ENCODE data around the gene UBE2Z. TPM values are rescaled to one million over a fixed set of nuclear protein-coding genes. Genes with fewer than 3 reads are reported as not detected.
"Not testable (repeated sequence)": the region's sequence is repeated elsewhere in the genome, so short reads cannot be mapped to it uniquely, and the experiment has no call there.

The UBE2Z gene
- 106 and 126 TPM in 2 replicates for total RNA-seq (2014; rRNA removed; shearing (Covaris generic); ENCODE audit: low replicate concordance)

DNA sequence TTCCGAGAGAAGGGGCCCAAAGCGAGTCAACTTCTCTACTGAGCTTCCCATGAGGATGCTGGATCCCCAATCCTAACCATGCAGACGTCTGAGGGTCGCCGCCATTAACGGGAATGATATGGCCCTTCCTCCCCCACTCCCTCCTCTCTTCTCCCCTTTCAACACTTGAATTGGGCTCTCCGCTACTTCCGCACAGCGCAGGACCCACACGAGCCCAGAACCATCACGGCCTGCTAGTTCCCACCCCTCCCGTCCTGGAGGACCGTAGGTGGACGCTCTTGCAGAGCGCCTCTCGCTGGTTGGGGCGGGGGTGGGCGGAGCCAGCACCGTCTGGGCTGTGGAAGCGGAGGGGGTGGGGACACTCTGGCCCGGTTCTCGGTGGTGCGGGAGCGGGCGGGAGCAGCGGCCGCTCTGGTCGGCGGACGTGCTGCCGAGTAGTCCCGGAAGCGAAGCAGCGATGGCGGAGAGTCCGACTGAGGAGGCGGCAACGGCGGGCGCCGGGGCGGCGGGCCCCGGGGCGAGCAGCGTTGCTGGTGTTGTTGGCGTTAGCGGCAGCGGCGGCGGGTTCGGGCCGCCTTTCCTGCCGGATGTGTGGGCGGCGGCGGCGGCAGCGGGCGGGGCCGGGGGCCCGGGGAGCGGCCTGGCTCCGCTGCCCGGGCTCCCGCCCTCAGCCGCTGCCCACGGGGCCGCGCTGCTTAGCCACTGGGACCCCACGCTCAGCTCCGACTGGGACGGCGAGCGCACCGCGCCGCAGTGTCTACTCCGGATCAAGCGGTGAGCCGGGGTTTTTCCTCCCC lies at the start of gene UBE2Z:
UBE2Z (plus strand) TSS at position 361 of the 797 bp plus-strand sequence; CDS start at position 458, 97 bp downstream.
- Histone ChIP-seq H3K9me3 (no peaks in the 10 kb centered on the region), H3K27me3 (no peaks in the 10 kb centered on the region), H3K4me3 (peak within 1 kb of the TSS; percentile 64), H3K36me3 (peaks cover 38% of the 10 kb centered on the region)
- DNase-seq: peak; percentile 96

DNA sequence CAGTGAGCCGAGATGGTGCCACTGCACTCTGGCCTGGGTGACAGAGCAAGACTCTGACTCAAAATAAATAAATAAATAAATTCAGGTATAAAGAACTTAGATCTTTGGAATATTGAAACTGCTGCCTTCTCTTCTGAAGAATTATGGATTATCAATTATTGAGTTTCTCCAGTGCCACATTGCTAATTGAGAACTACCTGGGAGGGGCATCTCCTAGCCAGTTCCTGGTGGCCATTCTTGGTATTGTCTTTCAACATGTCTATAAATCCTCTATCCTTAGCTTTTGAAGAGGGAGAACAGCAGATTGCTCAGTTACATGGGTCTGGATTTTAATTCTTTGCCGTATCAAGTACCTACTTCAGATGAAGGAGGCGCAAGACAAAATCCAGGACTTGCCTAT lies 48.2 kb upstream of the UBE2Z start:
- DNase-seq: no peak
- no peaks in the 10 kb centered on the region for H3K27me3 ChIP-seq
- peaks cover 37% of the 10 kb centered on the region for H3K36me3 ChIP-seq
- H3K4me3 ChIP-seq: no peak overlapping the region
- no peaks in the 10 kb centered on the region for H3K9me3 ChIP-seq

DNA sequence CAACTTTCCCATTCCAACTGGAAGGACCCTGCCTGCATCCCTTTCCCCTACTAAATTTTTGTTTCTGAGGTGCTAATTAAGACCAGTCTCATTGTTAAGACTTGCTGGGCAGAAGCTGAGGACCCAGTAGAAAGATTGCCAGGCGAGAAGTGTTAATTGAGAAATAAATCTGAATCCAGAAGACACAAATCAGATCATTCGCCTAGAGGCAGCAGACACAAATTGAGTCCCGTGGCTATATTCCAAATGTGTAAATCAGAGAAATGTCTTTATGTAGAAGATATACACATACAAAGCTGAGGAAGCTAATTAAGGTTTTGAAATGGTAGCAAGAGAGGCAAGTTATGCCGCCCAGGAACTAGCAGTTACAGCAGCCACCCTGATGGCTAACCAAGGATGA lies 47.8 kb upstream of the UBE2Z start:
- Histone ChIP-seq H3K36me3 (peaks cover 38% of the 10 kb centered on the region), H3K4me3 (no peak overlapping the region)
- no peak for DNase-seq

DNA sequence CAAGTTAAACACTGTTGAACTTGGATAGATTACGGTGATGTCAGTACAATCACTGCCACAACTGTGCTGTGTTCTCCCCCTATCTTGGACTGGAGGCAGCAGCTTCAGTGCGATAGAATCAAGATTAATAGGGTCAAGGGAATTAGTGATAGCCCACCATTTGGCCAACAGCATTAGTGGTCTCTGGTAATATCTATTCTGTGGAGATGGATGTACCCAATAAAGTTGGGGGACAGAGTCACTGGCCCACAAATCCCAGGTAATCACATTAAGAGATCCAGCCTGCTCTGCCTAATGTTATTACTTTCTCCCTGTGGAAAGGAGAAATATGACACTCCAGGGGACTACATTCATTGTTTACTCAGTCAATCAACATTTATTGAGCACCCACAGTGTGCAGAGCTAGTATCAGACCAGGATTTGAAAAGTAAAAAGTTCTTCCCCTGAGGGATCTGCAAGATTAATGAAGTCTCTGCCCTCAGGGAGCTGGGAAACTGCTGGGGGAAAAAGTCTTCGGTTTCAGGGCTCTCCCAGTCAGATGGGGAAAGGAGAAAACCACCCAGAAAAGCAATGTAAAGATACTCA lies 39.2 kb upstream of the UBE2Z start:
- Histone ChIP-seq H3K9me3 (no peaks in the 10 kb centered on the region), H3K4me3 (no peak overlapping the region), H3K27me3 (no peaks in the 10 kb centered on the region), H3K36me3 (peaks cover 12% of the 10 kb centered on the region)
- no peak for DNase-seq

More for the DNA sequence above, 47.8 kb upstream of the UBE2Z start:
- Histone ChIP-seq H3K9me3 (no peaks in the 10 kb centered on the region), H3K27me3 (no peaks in the 10 kb centered on the region)

DNA sequence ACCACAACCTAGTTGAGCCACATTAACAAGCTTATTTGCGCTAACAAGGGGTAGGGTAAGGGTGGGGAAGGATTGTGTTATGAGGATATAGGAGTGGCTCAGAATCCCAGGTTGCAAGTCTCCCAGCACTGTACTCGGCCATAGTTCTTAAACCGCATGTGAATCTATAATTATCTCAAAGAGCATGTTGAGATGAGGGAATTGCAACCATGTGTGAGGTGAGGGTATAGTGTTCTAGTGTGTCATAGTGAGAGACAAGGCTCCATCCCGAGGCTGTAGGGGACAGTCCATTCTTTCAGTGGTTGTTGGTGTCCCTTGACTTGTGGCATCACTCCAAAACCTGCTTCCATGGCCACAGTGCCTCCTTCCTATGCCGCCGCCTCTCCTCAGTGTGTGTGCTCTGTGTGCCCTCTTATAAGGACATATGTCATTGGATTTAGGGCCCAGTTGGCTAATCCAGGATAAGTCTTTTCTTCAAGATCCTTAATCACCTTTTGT lies 38.3 kb upstream of the UBE2Z start:
- H3K27me3 ChIP-seq: no peaks in the 10 kb centered on the region
- no peaks in the 10 kb centered on the region for H3K9me3 ChIP-seq
- DNase-seq: no peak
- H3K4me3 ChIP-seq: no peak overlapping the region
- H3K36me3 ChIP-seq: peaks cover 4% of the 10 kb centered on the region

DNA sequence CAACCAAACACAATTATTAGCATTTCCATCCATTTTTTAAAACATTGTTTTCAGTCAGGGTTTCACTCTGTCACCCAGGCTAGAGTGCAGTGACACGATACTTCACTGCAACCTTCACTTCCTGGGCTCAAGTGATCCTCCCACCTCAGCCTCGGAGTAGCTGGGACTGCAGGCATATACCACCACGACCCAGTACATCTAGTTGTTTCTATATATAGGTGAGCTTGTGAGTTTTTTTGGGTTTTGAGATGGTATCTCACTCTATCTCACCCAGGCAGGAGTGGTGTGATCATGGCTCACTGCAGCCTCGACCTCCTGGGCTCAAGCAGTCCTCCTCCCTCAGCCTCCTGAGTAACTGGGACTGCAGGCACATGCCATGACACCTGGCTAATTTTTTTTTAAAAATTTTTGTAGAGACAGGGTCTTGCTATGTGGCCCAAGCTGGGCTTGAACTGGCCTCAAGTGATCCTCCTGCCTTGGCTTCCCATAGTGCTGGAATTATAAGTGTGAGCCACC lies 37.1 kb upstream of the UBE2Z start:
- Histone ChIP-seq H3K9me3 (no peaks in the 10 kb centered on the region), H3K27me3 (no peaks in the 10 kb centered on the region), H3K4me3 (no peak overlapping the region), H3K36me3 (no peaks in the 10 kb centered on the region)
- DNase-seq: no peak

DNA sequence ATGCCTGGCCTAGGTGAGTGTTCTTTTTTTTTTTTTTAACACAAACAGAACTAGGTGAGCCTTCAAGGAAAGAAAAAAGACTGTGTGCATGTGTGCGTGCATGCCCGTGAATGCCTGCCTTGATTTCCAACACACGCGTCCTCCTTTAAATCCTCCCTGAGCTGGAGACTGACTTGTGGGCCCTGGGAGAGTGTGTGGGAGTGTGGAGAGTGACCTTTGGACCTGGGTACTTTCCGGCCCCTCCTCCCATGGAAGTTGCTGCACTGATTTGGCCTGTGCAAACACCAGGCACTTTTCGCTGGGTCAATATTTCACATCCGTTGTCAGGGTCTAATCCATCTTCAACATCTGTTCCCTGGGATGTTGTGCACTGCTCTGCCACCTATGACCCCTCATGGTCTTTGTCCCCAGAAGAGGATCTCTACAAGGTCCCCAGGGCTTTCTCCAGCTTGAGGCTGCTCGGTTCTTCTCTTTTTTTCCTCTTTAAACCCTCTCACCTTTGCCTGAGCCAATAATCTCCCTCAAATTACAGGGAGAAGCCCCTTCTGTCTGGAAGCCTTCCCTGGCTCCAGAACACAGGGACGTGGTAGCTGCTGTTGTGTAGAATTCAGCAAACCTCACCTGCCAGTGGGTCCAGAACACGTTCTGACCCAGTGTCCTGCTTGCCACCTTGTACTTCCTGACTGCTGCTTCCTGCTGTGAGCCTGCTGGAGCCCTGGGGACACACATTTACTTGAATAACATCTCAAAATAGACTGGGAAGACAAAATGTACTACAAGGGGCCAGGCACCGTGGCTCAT lies 36.5 kb upstream of the UBE2Z start:
- Histone ChIP-seq H3K4me3 (no peak overlapping the region), H3K27me3 (no peaks in the 10 kb centered on the region), H3K9me3 (no peaks in the 10 kb centered on the region), H3K36me3 (no peaks in the 10 kb centered on the region)
- no peak for DNase-seq

DNA sequence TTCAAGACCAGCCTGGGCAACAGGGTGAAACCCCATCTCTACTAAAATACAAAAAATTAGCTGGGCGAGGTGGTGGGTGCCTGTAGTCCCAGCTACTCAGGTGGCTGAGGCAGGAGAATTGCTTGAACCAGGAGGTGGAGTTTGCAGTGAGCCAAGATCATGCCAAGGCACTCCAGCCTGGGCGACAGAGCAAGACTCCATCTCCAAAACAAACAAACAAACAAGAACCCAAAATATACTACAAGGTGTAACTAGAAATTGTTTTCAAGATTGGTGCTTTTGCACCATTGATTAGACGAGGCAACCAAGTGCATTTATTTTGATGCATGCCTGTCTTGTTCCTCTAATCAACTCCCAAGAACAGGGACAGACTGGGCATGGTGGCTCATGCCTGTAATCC lies 35.8 kb upstream of the UBE2Z start:
- not testable (repeated sequence) for H3K27me3 ChIP-seq, H3K4me3 ChIP-seq, H3K9me3 ChIP-seq, DNase-seq, H3K36me3 ChIP-seq

DNA sequence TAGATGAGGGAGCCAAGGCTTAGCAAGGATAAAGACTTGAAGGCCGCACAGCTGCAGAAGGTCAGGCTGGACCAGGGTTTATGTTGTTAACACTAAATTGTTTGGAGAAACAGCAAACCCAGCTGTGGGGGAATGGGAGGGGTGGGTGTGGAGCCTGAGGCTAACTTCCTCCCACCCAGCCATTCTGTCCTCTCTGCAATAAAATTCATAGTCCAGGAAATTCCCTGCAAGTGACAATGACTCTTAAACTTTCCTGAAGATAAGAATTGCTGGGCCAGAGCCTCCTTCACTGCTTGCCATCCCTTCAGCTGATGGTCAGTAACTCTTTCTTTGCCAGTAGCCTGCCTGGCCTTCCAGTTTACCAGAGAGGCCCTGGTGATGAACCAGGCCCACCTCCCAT lies 35.0 kb upstream of the UBE2Z start:
- Histone ChIP-seq H3K4me3 (no peak overlapping the region), H3K36me3 (no peaks in the 10 kb centered on the region), H3K9me3 (no peaks in the 10 kb centered on the region), H3K27me3 (no peaks in the 10 kb centered on the region)
- no peak for DNase-seq

DNA sequence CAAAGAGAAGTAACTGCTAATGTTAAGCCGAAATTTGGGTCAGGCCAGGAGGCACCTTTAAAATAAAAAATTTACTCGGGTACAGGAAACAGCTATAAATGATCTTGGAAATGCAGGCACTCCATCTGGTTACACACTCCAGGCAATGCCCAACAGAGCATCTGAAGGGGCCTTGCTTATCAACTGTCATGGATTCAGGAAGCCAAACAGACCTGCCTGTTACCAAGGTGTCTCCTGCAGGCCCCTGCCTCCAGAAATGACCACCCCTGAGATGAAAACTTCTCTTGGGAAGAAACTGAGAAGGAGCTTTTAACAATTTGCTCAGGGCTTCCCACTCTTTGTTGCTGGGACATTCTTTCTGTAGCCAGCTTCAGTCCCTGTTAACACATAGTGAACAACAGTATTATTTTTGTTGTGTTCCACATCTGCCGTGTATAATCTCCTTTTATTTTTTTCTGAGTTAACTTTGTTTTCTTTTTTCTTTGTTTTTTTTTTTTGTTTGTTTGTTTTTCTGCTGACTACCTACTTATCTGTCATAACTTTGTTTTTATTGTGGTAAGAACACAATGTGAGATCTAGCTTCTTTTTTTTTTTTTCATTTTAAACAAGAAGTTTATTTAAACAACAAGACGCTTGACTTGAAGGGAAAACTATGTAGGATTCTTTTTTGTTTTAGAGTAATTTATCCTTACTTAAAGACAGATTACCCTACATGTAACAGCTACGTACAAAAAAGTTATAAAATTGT lies 34.3 kb upstream of the UBE2Z start:
- H3K36me3 ChIP-seq: no peaks in the 10 kb centered on the region
- no peak for DNase-seq
- no peaks in the 10 kb centered on the region for H3K9me3 ChIP-seq
- H3K4me3 ChIP-seq: no peak overlapping the region
- no peaks in the 10 kb centered on the region for H3K27me3 ChIP-seq

DNA sequence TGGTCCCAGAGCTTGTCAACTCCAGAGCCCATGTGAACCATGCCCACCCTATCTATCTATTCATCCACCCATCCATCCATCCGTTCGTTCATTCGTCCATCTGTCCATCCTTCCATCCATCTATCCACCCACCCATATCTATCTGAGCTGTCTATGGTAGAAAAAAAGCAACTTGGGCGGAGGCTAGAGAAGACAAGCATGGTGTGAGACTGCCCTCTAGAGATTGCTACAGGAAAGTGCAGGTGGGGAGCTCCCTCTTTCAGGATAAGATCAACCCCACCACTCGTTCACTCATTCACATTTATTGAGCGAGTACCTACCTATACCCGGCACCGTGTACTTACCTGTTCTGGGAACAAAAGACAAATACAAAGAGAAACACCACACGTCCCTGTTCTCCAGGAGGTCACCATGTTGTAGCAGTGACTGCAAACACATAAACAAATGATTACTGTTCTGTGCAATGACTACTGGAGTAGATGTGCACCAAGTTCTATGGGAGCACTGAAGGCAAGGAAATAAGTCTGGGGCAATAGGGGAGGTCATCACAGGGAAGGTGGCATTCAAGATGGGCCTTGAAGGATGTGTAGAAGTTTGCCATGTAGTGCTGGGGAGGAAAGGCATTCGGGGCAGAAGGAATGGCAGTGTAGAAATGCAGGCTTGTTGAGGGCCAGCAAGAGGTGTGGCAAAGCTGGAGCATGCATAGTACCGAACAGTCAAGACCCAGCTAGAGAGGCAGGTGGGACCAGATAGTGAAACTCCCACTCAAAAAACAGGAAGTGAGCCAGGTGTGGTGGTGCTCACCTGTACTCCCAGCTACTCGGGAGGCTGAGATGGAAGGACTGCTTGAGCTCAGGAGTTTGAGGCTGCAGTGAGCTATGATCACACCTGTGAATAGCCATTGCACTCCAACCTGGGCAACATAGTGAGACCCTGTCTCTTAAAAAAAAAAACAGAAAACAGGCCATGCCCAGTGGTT lies 29.0 kb upstream of the UBE2Z start:
- no peaks in the 10 kb centered on the region for H3K27me3 ChIP-seq
- no peak overlapping the region for H3K4me3 ChIP-seq
- no peaks in the 10 kb centered on the region for H3K36me3 ChIP-seq
- no peaks in the 10 kb centered on the region for H3K9me3 ChIP-seq
- peak; percentile 33 for DNase-seq

DNA sequence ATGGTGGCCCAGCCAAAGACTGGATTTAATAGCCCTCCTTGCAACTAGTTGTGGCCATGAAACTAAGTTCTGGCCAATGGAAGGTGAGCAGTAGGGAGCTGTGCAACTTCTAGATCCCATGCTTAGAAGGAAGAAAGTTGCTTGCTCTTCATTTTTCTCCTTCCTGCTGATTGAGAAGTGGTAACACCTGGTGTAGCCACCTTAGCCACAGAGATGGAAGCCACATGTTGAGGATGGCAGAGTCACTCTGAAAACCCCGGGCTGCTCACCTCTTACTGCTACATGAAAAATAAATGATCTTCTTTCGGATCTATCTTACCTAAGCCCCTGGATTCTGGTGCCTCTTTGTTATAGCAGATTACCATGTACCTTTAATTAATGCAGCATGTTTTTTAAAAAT lies 25.9 kb upstream of the UBE2Z start:
- H3K27me3 ChIP-seq: no peaks in the 10 kb centered on the region
- no peaks in the 10 kb centered on the region for H3K36me3 ChIP-seq
- no peaks in the 10 kb centered on the region for H3K9me3 ChIP-seq
- no peak overlapping the region for H3K4me3 ChIP-seq
- DNase-seq: no peak

DNA sequence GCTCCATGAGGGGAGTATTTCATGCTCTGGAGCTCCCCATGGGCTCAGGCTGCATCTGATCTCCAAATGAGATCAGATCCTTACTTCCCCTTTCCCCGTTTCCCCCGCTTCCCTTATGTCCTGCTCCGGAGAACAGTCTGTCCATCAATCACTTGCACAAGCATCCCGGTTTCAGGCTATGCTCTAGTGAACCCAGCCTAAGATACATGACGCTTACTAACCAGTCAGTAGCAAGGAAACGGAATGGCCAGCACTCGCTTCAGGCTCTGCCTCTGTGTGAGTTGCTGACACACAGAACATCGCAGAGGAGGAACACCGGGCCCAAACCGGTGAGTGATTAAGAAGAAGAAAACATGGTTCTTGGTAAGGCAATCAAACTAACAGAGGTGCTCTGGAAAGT lies 25.0 kb upstream of the UBE2Z start:
- Histone ChIP-seq H3K4me3 (no peak overlapping the region), H3K27me3 (no peaks in the 10 kb centered on the region), H3K36me3 (no peaks in the 10 kb centered on the region), H3K9me3 (no peaks in the 10 kb centered on the region)
- no peak for DNase-seq

DNA sequence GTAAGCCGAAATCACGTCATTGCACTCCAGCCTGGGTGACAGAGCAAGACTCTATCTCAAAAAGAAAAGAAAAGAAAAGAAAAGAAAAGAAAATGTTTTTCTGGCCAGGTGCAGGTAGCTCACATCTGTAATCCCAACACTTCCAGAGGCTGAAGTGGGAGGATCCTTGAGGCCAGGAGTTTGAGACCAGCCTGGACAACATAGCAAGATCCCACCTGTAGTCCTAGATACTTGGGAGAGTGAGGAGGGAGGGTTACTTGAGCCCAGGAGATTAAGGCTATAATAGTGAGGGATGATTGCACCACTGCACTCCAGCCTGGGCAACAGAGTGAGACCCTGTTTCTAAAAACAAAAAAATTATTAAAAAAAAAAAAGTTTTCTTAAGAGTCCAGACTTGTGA lies 18.1 kb upstream of the UBE2Z start:
- Histone ChIP-seq H3K36me3 (peaks cover 15% of the 10 kb centered on the region), H3K27me3 (no peaks in the 10 kb centered on the region), H3K4me3 (no peak overlapping the region), H3K9me3 (no peaks in the 10 kb centered on the region)
- no peak for DNase-seq

DNA sequence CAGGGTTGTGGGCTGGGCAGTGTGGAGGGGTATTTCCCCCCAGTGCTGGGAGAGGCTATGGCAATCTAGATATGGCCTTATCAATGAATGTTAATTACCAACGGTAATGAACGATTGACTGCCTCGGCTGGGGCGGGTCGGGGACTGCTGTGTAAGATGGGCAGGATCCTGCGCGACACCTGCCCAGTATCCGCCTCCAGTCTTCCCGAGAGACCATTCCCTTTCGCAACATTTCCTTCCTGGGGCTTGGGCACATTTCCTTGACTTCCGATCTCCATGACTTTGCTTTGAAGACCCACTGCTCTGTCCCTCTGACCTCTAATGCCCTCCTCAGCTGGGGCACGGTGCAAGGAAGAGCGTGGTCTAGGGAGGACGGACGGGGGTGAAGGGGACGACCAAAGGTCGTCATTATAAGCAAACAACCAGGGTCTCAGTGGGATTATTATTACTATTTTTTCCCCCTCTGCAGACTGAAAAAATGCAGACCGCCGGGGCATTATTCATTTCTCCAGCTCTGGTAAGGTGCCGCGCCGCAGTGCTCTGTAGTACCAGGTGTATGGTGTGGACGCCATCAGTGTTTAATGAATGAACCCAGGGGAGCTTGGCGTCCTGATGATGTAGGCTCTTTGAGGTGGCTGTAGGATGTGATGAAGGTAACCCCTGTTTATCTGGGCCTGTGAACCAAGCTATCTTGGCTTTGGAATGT lies 15.1 kb upstream of the UBE2Z start:
- peaks cover 42% of the 10 kb centered on the region for H3K36me3 ChIP-seq
- H3K27me3 ChIP-seq: no peaks in the 10 kb centered on the region
- DNase-seq: no peak
- H3K4me3 ChIP-seq: peak overlapping the region; percentile 82
- H3K9me3 ChIP-seq: no peaks in the 10 kb centered on the region

Measured in MG63 (cell line).